HG02973 (cell line): Measurements from ENCODE around the gene CAP2.
"Not testable (repeated sequence)": the region's sequence is repeated elsewhere in the genome, so short reads cannot be mapped to it uniquely, and the experiment has no call there.

ENCODE experiments used
- ATAC-seq: cut with Tn5 transposase; IDR thresholded peaks from one replicate; pipeline ENCODE4 v1.9.1; 2021; ENCODE audit warnings: moderate library complexity; ENCODE audit not compliant: unreplicated experiment

The CAP2 gene

GRCh38 chr6:17565399-17565798 lies 172.0 kb downstream of the CAP2 start:
- no peak for ATAC-seq

DNA sequence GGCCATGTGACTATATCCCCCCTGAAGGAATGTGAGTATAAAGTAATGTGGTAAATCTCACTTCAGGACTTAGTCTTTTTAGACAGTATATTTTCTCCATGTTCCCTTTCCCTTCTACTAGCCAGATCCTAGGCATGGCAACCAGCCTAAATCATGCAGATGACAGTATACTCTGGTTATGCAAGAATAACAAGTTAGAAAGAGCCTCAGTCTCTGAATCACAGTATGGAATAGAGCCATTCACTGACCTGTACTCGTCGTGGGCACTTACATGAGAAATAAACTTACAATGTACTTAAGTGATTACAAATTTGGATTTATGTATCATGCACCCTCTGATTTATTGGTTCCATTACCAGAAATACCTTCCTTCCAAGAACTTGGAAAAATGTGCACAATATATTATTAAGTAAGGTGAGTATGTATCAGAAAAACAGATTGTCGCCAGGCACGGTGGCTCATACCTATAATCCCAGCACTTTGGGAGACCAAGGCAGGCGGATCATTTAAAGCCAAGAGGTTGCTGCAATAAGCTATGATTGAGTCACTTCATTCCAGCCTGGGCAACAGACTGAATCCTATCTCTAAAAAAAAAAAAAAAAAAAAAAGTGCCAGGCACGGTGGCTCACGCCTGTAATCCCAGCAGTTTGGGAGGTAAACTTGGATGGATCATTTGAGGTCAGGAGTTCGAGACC lies 181.6 kb downstream of the CAP2 start:
- no peak for ATAC-seq

DNA sequence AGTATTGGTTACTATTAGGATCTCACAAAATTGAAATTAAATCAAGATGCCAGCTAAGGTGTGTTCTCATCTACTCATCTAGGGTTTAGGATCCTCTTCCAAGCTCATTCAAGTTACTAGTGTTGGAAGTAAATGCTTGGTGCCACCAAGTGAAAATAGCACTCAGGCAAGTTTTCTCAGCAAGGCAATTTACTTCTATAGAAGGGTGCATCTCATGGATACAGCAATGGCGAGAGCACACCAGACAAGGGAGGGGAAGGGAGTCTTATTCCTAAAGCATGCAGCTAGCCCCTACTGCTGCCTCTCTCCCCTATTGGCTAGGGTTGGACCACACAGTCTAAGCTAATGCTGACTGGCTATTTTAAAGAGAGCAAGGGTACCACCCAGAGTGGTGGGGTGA lies 183.7 kb downstream of the CAP2 start:
- no peak for ATAC-seq

- ATAC-seq, result peak; percentile 59
Measured at GRCh38 chr6:17580518-17581048, 187.2 kb downstream of the CAP2 start.

DNA sequence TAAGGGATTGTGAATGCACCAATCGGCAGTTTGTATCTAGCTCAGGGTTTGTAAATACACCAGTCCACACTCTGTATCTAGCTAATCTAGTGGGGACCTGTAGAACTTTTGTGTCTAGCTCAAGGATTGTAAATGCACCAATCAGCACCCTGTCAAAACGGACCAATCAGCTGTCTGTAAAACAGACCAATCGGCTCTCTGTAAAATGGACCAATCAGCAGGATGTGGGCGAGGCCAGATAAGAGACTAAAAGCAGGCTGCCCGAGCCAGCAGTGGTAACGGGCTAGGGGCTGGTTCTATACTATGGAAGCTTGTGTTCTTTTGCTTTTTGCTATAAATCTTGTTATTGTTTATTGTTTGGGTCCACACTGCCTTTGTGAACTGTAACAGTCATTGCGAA lies 187.9 kb downstream of the CAP2 start:
- ATAC-seq, result not testable (repeated sequence)

- no peak for ATAC-seq
Measured at GRCh38 chr6:17583811-17584210, 190.4 kb downstream of the CAP2 start.

- ATAC-seq, result peak; percentile 49
Measured at GRCh38 chr6:17584241-17584803, 190.9 kb downstream of the CAP2 start.

DNA sequence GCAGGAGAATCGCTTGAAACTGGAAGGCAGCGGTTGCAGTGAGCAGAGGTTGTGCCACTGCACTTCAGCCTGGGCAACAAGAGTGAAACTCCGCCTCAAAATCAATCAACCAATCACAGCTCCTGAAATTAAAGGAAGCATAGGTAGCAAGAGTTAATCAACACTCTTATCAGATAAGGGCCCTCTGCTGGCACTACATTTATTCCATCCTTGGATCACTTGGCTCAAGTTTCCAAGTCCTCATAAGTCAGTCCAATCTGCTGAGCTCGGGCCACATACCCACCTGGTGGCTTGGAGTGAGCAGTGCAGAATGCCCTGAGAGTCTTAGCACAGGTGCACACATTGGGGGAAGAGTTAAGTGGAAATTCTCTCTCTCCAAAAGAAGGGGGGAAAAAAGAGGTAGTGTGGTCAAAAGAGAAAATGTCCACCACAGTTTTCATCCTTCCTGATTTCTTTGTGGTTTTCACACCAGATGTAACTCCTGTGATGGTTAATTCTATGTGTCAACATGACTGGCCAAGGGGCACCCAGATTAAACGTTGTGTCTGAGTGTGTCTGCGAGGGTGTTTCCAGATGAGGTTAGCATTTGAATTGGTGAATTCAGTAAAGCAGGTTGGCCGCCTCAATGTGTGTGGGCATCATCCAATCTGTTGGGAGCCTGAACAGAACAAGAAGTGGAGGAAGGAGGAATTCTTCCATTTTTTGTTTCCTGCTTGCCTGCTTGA lies 192.5 kb downstream of the CAP2 start:
- ATAC-seq, result no peak

DNA sequence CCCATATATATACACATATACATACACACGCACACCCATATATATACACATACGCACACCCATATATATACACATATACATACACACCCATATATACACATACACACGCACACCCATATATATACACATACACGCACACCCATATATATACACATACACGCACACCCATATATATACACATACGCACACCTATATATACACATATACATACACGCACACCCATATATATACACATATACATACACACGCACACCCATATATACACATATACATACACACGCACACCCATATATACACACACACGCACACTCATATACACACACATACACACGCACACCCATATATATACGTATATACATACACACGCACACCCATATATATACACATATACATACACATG lies 193.2 kb downstream of the CAP2 start:
- ATAC-seq, result not testable (repeated sequence)

- ATAC-seq, result no peak
Measured at GRCh38 chr6:17588011-17588410, 194.6 kb downstream of the CAP2 start.

- peak; percentile 49 for ATAC-seq
Measured at GRCh38 chr6:17589406-17590096, 196.2 kb downstream of the CAP2 start.

DNA sequence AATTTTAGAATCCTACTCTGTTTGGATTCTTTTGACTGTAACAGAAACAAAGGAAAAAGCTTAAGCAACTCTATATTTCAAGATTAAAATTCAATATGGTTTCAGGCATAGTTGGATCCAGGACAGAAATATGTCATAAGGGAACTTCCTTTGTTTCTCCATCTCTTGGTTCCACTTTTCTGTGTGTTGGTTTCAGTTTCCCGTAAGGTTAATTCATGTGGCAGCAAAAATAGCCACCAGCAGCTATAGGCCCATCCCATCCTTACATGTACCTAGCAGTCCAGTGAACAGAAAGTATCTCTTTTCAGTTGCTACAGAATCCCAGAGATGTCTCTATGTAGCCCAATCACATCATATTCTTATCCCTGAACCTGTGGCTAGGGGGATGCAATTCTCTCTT lies 197.9 kb downstream of the CAP2 start:
- no peak for ATAC-seq

GRCh38 chr6:17593246-17593645 lies 199.9 kb downstream of the CAP2 start:
- no peak for ATAC-seq

DNA sequence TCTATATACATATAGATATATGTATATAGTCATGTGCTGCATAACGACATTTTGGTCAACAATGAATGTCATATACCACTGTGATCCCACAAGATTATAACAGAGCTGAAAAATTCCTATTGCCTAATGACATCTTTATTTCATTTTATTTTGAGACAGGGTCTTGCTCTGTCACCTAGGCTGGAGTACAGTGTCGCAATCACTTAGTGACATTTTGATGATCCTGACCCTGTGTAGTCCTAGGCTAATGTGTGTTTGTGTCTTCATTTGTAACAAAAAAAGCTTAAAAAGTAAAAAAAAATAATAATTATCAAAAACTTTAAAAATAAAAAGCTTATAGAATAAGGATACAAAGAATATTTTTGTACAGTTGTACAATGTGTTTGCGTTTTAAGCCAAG lies 202.7 kb downstream of the CAP2 start:
- ATAC-seq, result no peak

DNA sequence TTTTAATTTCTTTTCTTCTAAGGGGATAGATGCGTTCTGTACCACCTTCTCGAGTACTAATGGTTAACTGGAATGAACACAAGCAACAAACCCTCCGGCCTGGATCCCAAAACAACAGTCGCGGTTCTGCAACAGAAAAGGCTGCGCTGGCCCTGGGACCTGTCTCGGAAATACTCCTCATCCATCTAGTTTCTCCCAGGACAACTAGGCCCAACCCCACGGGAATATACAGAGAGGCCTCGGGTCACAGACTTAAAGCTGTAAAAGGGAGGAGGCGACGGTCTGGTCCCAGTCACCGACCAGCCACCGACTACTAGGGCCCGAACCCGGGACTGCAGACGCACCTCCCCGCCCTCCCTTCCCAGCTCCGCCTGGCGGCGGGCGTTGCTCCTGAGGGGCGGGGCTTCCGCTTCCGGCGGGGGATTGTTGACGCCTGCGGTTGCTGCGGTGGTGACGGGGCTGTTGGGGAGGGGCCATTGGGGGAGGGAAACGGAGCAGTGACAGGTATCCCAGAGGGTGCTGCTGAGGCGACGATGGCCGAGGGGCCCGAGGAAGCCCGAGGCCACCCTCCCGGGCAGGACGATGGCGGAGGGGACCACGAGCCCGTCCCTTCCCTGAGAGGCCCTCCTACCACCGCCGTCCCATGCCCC lies 206.6 kb downstream of the CAP2 start, which contains the start of gene FAM8A1:
FAM8A1 (plus strand) TSS at position 426 of the 650 bp plus-strand sequence; CDS start at position 534, 108 bp downstream.
- ATAC-seq, result peak; percentile 85

- peak; percentile 48 for ATAC-seq
Measured at GRCh38 chr6:17600527-17601385, 207.4 kb downstream of the CAP2 start.

GRCh38 chr6:17601386-17601703 lies 207.9 kb downstream of the CAP2 start:
- no peak for ATAC-seq

DNA sequence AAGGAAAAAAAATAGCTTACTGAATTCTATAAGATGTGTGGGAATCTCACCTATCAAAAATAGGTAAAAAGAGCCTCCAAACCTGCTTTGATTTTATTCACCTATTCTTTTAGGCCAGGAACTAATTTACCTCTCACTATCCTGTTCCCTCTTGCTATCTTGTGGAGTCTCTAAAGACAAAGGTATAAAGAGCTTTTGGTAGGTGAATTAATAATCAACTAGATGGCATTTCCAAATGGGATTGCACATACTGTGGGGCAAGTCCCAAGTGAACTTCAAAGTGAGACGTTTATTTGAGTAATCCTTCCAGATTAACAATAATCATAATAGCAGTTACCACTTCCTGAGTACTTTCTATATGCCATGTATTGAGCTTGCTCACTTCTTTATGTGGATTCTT lies 209.5 kb downstream of the CAP2 start:
- no peak for ATAC-seq

GRCh38 chr6:17606606-17607005 lies 213.2 kb downstream of the CAP2 start:
- ATAC-seq, result no peak
